Measurements from ENCODE around the gene EFNA4. TPM values are rescaled to one million over a fixed set of nuclear protein-coding genes. Genes with fewer than 3 reads are reported as not detected.
A peak's percentile ranks its signal among the peaks of the same experiment; 100 is the strongest.

EFNA4 gene
- total RNA-seq, 1 donor from 2014 or later: 8.9 TPM

- no peak for DNase-seq (ENCODE audit: low spot score)
- Mint-ChIP-seq H3K4me1 (ENCODE audit: low read depth) (peaks cover 12% of the 10 kb centered on the region), H3K9me3 (ENCODE audit: low read depth) (no peaks in the 10 kb centered on the region), H3K36me3 (ENCODE audit: low read depth) (peaks cover 4% of the 10 kb centered on the region), H3K27me3 (ENCODE audit: low read depth) (no peaks in the 10 kb centered on the region), H3K4me3 (ENCODE audit: unreplicated experiment) (peak overlapping the region; percentile 47), H3K27ac (ENCODE audit: unreplicated experiment) (no peak overlapping the region)
- TF ChIP-seq CTCF (IDR thresholded peaks at IDR 0.05): peak; percentile 71
These were observed 7.4 kb downstream of the EFNA4 start for GRCh38 chr1:155070721-155071569.

GRCh38 chr1:155071701-155072100, 8.2 kb downstream of the EFNA4 start:
- Mint-ChIP-seq H3K4me1 (ENCODE audit: low read depth) (peaks cover 9% of the 10 kb centered on the region), H3K27me3 (ENCODE audit: low read depth) (no peaks in the 10 kb centered on the region), H3K4me3 (ENCODE audit: unreplicated experiment) (peak overlapping the region; percentile 29), H3K36me3 (ENCODE audit: low read depth) (peaks cover 4% of the 10 kb centered on the region), H3K27ac (ENCODE audit: unreplicated experiment) (no peak overlapping the region), H3K9me3 (ENCODE audit: low read depth) (no peaks in the 10 kb centered on the region)
- no peak for DNase-seq (ENCODE audit: low spot score)
- TF ChIP-seq CTCF (IDR thresholded peaks at IDR 0.05): no peak

GRCh38 chr1:155072531-155073289, 9.2 kb downstream of the EFNA4 start:
- Mint-ChIP-seq H3K4me3 (ENCODE audit: unreplicated experiment) (no peak overlapping the region), H3K9me3 (ENCODE audit: low read depth) (no peaks in the 10 kb centered on the region), H3K36me3 (ENCODE audit: low read depth) (peaks cover 4% of the 10 kb centered on the region), H3K4me1 (ENCODE audit: low read depth) (peaks cover 9% of the 10 kb centered on the region), H3K27me3 (ENCODE audit: low read depth) (no peaks in the 10 kb centered on the region), H3K27ac (ENCODE audit: unreplicated experiment) (no peak overlapping the region)
- no peak for DNase-seq (ENCODE audit: low spot score)
- TF ChIP-seq CTCF (IDR thresholded peaks at IDR 0.05): no peak

- H3K27me3 Mint-ChIP-seq (ENCODE audit: low read depth): no peaks in the 10 kb centered on the region
- no peak overlapping the region for H3K4me3 Mint-ChIP-seq (ENCODE audit: unreplicated experiment)
- no peaks in the 10 kb centered on the region for H3K9me3 Mint-ChIP-seq (ENCODE audit: low read depth)
- no peak for DNase-seq (ENCODE audit: low spot score)
- H3K27ac Mint-ChIP-seq (ENCODE audit: unreplicated experiment): no peak overlapping the region
- H3K36me3 Mint-ChIP-seq (ENCODE audit: low read depth): peaks cover 3% of the 10 kb centered on the region
- TF ChIP-seq CTCF (IDR thresholded peaks at IDR 0.05): no peak
- peaks cover 9% of the 10 kb centered on the region for H3K4me1 Mint-ChIP-seq (ENCODE audit: low read depth)
These were observed 10.1 kb downstream of the EFNA4 start for GRCh38 chr1:155073377-155074242.

GRCh38 chr1:155075535-155075934, 12.0 kb downstream of the EFNA4 start:
- H3K4me1 Mint-ChIP-seq (ENCODE audit: low read depth): peaks cover 18% of the 10 kb centered on the region
- no peak for DNase-seq (ENCODE audit: low spot score)
- H3K4me3 Mint-ChIP-seq (ENCODE audit: unreplicated experiment): no peak overlapping the region
- no peak for TF ChIP-seq CTCF (IDR thresholded peaks at IDR 0.05)
- H3K9me3 Mint-ChIP-seq (ENCODE audit: low read depth): no peaks in the 10 kb centered on the region
- H3K27ac Mint-ChIP-seq (ENCODE audit: unreplicated experiment): no peak overlapping the region
- H3K27me3 Mint-ChIP-seq (ENCODE audit: low read depth): peaks cover 5% of the 10 kb centered on the region
- H3K36me3 Mint-ChIP-seq (ENCODE audit: low read depth): peaks cover 1% of the 10 kb centered on the region
